Cardiac muscle cell (in vitro differentiated cells and primary cell): ENCODE results near the gene ARMH3. TPM values are rescaled to one million over a fixed set of nuclear protein-coding genes. Genes with fewer than 3 reads are reported as not detected.

Experiments used
- DNase-seq, 2 donors: peaks; one replicate each; pipeline versions ENCODE4 v3.0.0 to v3.0.0-alpha.2; 2010 to 2017; ENCODE audit warnings: low read depth in 1 of 2, low spot score in 1 of 2
- H3K27ac ChIP-seq: fragments of 200-600 bp; sonication (generic); 2 replicates; pipeline ENCODE4 v1.5.1; 2016
- H3K27me3 ChIP-seq: fragments of 200-600 bp; sonication (generic); 2 replicates; pipeline ENCODE4 v1.6.0; 2016; ENCODE audit warnings: control low read depth
- H3K36me3 ChIP-seq: fragments of 200-600 bp; sonication (generic); 2 replicates; pipeline ENCODE4 v1.5.1; 2016; ENCODE audit warnings: control low read depth
- H3K4me1 ChIP-seq: fragments of 200-600 bp; sonication (generic); 2 replicates; pipeline ENCODE4 v1.8.1; 2017; ENCODE audit warnings: low read depth, mild to moderate bottlenecking, mixed run types
- H3K4me3 ChIP-seq: fragments of 200-600 bp; sonication (generic); 2 replicates; pipeline ENCODE4 v1.5.1; 2016; ENCODE audit warnings: mild to moderate bottlenecking
- H3K9me3 ChIP-seq: fragments of 200-600 bp; sonication (generic); 2 replicates; pipeline ENCODE4 v1.5.1; 2017; ENCODE audit warnings: low read depth, mild to moderate bottlenecking, control low read depth
- polyA plus RNA-seq: library from polyadenylated mRNA; unstranded; fragments of >200 nt; fragmentation: Nextera tagmentation; extraction: Ambion mirVana; gene quantifications from 2 replicates; pipeline ENCODE4 v1.2.1, GENCODE V29; 2016
- total RNA-seq: library from RNA; depleted of rRNA; stranded (reverse); fragments of >200 nt; gene quantifications from 2 replicates; pipeline ENCODE4 v1.2.3, GENCODE V29; 2016
- TF ChIP-seq, protein P1 (sequence below): IDR thresholded peaks from 2 replicates; pipeline ENCODE4 v1.5.1; 2012; ENCODE audit warnings: low read depth, mild to moderate bottlenecking, low read length

ARMH3 gene
- total and polyA plus RNA-seq, 2 experiments from 2014 or later, result 5.0 to 17.2 TPM

DNA sequence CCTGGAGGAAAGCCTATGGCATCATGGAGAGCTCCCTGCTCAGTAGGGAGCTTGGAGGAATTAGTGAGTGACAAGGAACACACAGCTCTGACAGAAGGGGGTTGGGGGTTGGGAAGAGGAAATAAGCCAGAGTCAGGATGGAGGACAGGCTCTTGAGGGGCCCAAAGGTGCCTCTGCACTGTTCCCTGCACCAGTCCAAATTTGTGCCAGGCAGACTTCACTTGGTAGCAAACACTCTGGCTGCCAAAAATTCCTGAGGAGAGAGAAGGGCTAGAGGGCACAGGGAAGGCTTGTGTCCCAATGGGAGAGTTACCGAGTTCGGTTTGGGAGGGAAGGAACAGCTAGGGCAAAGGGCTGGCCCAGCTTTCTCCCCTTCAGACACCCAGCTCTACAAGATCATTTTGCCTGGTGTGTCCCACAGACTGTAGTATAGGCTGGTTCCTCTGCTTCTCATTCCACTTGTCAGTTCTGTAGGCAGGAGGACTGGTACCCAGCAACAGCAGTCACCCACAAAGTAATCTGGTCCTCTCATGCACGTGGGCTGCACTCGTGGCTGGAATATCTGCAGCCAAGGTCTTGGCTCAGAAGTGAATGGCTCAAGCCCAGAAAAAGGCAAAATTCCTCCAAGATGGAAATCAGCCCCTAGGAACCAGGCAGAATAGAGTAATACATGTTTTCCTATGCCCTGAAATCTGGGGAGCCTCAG is 204.4 kb downstream of the ARMH3 start:
- H3K27ac ChIP-seq, result no peak overlapping the region
- H3K36me3 ChIP-seq, result no peaks in the 10 kb centered on the region
- peak in 1 of 2 donors; percentile 57 for DNase-seq
- H3K9me3 ChIP-seq, result no peaks in the 10 kb centered on the region
- H3K27me3 ChIP-seq, result no peaks in the 10 kb centered on the region
- H3K4me3 ChIP-seq, result no peak overlapping the region
- peaks cover 3% of the 10 kb centered on the region for H3K4me1 ChIP-seq
- TF ChIP-seq, protein P1, sequence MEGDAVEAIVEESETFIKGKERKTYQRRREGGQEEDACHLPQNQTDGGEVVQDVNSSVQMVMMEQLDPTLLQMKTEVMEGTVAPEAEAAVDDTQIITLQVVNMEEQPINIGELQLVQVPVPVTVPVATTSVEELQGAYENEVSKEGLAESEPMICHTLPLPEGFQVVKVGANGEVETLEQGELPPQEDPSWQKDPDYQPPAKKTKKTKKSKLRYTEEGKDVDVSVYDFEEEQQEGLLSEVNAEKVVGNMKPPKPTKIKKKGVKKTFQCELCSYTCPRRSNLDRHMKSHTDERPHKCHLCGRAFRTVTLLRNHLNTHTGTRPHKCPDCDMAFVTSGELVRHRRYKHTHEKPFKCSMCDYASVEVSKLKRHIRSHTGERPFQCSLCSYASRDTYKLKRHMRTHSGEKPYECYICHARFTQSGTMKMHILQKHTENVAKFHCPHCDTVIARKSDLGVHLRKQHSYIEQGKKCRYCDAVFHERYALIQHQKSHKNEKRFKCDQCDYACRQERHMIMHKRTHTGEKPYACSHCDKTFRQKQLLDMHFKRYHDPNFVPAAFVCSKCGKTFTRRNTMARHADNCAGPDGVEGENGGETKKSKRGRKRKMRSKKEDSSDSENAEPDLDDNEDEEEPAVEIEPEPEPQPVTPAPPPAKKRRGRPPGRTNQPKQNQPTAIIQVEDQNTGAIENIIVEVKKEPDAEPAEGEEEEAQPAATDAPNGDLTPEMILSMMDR, result no peak

DNA sequence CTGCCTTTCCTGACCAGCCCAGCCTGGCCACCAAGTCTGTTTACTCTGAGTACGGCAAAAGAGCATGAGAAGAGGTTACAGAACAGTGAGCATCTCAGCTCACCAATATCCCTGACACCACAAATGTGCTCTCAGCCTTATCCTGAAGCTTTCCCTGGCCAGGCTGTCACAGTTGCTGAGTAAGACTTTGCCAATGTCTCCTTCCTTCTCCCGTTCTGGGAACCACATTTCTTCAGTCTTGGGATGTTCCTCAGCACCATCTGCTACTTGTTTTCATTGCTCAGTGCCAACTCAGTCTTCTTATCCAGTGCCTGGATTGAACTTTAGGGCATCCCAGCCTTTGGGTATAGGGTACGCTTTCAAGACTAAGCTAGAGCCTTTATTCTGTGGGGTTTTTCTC is 205.2 kb downstream of the ARMH3 start:
- Histone ChIP-seq H3K27me3 (no peaks in the 10 kb centered on the region), H3K36me3 (no peaks in the 10 kb centered on the region), H3K27ac (no peak overlapping the region), H3K4me1 (peaks cover 3% of the 10 kb centered on the region), H3K9me3 (no peaks in the 10 kb centered on the region), H3K4me3 (no peak overlapping the region)
- TF ChIP-seq, protein P1, result no peak
- DNase-seq, result no peak

DNA sequence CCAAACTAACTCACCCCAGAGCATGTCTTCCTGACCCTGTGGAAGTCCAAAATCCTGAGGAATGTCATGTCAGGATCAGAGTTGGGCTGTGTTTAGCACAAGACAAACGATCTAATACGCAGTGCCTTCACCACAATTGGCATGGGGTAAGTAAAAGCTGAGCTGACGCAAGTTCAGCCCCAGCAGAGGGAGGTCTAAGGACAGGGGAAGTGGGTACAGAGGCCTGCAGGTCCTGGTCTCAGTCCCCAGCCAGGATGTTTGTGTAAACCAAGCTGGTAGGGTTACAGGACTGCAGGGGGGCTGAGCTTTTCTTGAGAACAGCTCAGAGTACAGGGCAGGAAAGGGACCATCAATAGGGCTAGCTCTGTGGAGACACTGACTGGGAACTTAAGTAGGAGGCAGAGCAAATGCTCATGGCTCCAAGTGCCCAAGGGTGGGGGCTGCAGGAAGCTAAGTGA is 207.1 kb downstream of the ARMH3 start:
- Histone ChIP-seq H3K27ac (no peak overlapping the region), H3K4me1 (peaks cover 3% of the 10 kb centered on the region), H3K9me3 (no peaks in the 10 kb centered on the region), H3K36me3 (no peaks in the 10 kb centered on the region), H3K27me3 (no peaks in the 10 kb centered on the region), H3K4me3 (no peak overlapping the region)
- TF ChIP-seq, protein P1, result no peak
- peak in 1 of 2 donors; percentile 70 for DNase-seq

DNA sequence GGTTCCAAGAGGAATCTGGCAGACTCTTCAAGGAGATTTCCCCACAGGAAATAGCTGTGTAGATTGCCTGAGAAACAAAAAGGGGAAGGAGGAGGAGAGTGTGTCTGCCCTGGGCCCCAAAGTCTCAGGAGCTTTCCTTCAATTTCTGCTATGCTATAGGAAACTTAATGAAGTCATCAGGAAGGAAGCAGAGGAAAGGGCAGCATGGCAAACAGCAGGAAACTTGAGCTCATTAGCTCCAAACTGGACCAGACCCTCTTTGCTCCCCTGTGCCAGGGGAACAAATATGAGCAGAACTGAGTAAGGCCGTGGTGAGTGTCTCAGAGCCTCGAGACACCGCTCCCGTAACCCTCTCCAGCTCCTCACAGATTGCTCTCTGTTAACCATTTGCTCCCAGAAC is 207.6 kb downstream of the ARMH3 start:
- H3K4me3 ChIP-seq, result no peak overlapping the region
- peak in 1 of 2 donors; percentile 79 for DNase-seq
- no peaks in the 10 kb centered on the region for H3K9me3 ChIP-seq
- no peak overlapping the region for H3K27ac ChIP-seq
- TF ChIP-seq, protein P1, result no peak
- no peaks in the 10 kb centered on the region for H3K36me3 ChIP-seq
- no peaks in the 10 kb centered on the region for H3K27me3 ChIP-seq
- H3K4me1 ChIP-seq, result peaks cover 3% of the 10 kb centered on the region

DNA sequence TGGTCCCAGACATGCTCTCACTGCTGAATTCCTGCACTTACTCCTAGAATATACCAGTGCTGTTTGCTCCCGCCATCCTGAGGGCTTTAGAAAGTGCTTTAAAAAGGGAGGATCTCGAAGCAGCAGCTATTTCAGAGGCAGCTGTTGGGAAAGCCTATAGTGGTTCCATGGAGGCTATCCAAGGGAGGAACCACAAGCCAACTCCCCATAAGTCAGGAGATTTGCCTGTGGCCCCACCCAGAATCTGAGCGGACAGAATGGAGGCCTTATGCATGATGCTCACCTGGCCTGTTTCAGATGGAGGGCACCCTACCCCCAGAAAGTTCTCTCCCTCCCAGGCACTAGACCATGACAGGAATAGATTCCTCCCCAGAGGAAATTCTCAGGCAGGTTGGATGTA is 210.1 kb downstream of the ARMH3 start:
- Histone ChIP-seq H3K4me3 (no peak overlapping the region), H3K27me3 (peaks cover 17% of the 10 kb centered on the region), H3K36me3 (no peaks in the 10 kb centered on the region), H3K4me1 (peaks cover 4% of the 10 kb centered on the region), H3K9me3 (no peaks in the 10 kb centered on the region), H3K27ac (no peak overlapping the region)
- TF ChIP-seq, protein P1, result no peak
- no peak for DNase-seq
